Stomach (tissue), 19 donors: ENCODE measurements around the gene SYCP2L. TPM values are rescaled to one million over a fixed set of nuclear protein-coding genes. Genes with fewer than 3 reads are reported as not detected.

Experiments
- DNase-seq, 2 donors: peaks; one replicate each; pipeline versions ENCODE4 v3.0.0 to v3.0.0-alpha.2; 2013 to 2019
- H3K27ac ChIP-seq, 5 donors: fragments of 200-600 bp in 4 of 5; sonication (generic) in 4 of 5; one replicate each; pipeline ENCODE4 v1.5.1; 2013 to 2019; ENCODE audit warnings: mild to moderate bottlenecking in 1 of 5, moderate library complexity in 1 of 5
- H3K27me3 ChIP-seq, 3 donors: fragments of 200-600 bp; sonication (generic); one replicate each; pipeline ENCODE4 v1.5.1; 2017 to 2019; ENCODE audit warnings: mixed run types in 1 of 3
- H3K36me3 ChIP-seq, 4 donors: fragments of 200-600 bp; sonication (generic); 1 replicate in 3 of 4; 2 replicates in 1 of 4; pipeline ENCODE4 v1.5.1; 2016 to 2019
- H3K4me1 ChIP-seq, 4 donors: fragments of 200-600 bp; sonication (generic); one replicate each; pipeline ENCODE4 v1.5.1; 2016 to 2019
- H3K4me3 ChIP-seq, 4 donors: fragments of 200-600 bp; sonication (generic) in 3 of 4; one replicate each; pipeline ENCODE4 v1.5.1; 2016 to 2019; ENCODE audit warnings: mild to moderate bottlenecking in 1 of 4
- H3K9me3 ChIP-seq, 4 donors: fragments of 200-600 bp; sonication (generic); one replicate each; pipeline ENCODE4 v1.5.1; 2016 to 2019
- EP300 ChIP-seq: sonication (generic); formaldehyde crosslinking; IDR thresholded peaks from one replicate; pipeline ENCODE4 v1.6.1; 2017; ENCODE audit warnings: antibody characterized with exemption
- POLR2A ChIP-seq, 4 donors: fragments of 450-650 bp; IDR thresholded peaks; one replicate each; pipeline ENCODE4 v1.6.1; 2016; ENCODE audit warnings: antibody characterized with exemption in 4 of 4, control low read depth in 2 of 4, mild to moderate bottlenecking in 1 of 4, moderate library complexity in 1 of 4
- POLR2AphosphoS5 ChIP-seq, 3 donors: sonication (generic); formaldehyde crosslinking; IDR thresholded peaks; one replicate each; pipeline ENCODE4 v1.6.1; 2016; ENCODE audit warnings: antibody characterized with exemption in 3 of 3
- WGBS, 5 donors: extraction: QIAGEN DNeasy Blood & Tissue Kit in 3 of 5; methylation state at CpG; one replicate each; pipeline versions ENCODE4 v1.1.5 to v1.1.7; 2013 to 2018; 5-methylcytosine and 5-hydroxymethylcytosine counted together
- intact Hi-C: fragments of 100-400 bp; cut with DNase I; formaldehyde crosslinking; loops from one replicate; pipeline ENCODE4 v1.15.1; 2023; ENCODE audit warnings: low total_unique reads
- long read RNA-seq, 10 donors: transcript quantifications; one replicate each; lab custom pipeline, GENCODE V29; 2026
- polyA plus RNA-seq, 3 donors: library from polyadenylated mRNA; stranded (reverse); fragments of 200-250 nt; gene quantifications; one replicate each; pipeline ENCODE4 v1.2.3, GENCODE V29; 2013
- total RNA-seq, 5 donors: library from RNA; depleted of rRNA; stranded (reverse); fragments of >200 nt; gene quantifications; one replicate each; pipeline versions ENCODE4 v1.1.0 to v1.2.3, GENCODE V29; 2014 to 2016
- TF ChIP-seq, protein P1 (sequence below), 7 experiments: fragments of 450-650 bp in 4 of 7; fragments of 200-600 bp in 3 of 7; sonication (generic) in 3 of 7; IDR thresholded peaks; one replicate each; pipeline ENCODE4 v1.5.1; 2016 to 2019; ENCODE audit warnings: antibody characterized with exemption in 7 of 7, control low read depth in 2 of 7, mild to moderate bottlenecking in 1 of 7
- donor health status: healthy with polysubstance abuse.
- donor health status: Bipolar disorder and iron deficiency.
- donor health status: healthy.

The SYCP2L gene
- 1 to 10 TPM in 1 of 5 donors, under 1 TPM in 1, not detected in 3; 0.58 to 2.6 TPM for total RNA-seq
- polyA plus RNA-seq, result under 1 TPM in 1 of 3 donors, not detected in 2; 0.15 TPM
- long read RNA-seq, donor 1, result 0 reads
- long read RNA-seq, donor 2, result 0 reads
- long read RNA-seq, donor 3, result 0 reads
- long read RNA-seq, donor 4, result 0 reads
- long read RNA-seq, donor 5, result 0 reads
- long read RNA-seq, donor 6, result 0 reads
- long read RNA-seq, donor 7, result 0 reads
- long read RNA-seq, donor 8, result 0 reads
- long read RNA-seq, donor 9, result 0 reads
- long read RNA-seq, donor 10, result 0 reads

DNA sequence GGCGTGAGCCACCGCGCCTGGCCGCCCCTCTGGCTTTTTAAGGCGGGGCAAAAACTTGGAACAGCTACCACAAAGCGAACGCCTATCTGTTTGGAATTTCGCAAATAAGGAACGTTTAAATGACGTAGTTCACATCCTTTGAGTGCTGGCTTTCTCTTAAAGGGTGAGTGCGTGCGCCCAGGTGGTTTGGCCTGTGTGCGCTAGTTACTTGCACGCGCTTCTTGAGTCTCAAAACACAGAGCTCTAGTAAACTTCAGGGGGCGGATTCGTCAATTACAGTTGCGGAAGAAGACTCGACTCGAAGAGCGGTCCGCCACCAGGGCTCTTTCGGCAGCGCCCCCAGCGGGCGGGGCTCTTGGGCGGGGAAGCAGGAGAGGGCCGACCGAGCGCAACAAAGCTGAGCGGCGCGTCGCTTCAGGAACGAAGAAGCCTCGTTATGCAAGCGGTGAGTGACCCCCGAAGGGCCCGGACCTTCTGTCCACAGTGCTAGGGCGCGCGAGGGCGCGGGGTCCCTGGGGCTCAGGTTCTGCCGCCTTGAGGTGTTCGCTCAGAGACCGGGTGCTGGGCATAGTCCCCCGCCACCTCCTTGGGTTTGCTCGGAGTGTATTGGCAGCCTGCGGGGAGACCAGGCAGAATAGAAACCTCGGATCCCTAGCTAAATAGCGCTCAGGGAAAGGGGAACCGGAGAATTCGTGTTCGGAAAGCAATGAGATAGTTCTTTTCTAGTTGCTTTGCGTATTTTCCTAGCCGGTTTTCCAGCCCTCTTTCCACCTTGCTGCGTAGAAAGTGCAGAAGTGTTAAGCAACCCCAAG, at the start of gene SYCP2L:
Gene SYCP2L, plus strand, starts transcription at position 362 of the 812 bp plus-strand sequence. Its CDS starts 75 bp downstream, at position 437.
- peak in 1 of 2 donors; percentile 78 for DNase-seq

DNA sequence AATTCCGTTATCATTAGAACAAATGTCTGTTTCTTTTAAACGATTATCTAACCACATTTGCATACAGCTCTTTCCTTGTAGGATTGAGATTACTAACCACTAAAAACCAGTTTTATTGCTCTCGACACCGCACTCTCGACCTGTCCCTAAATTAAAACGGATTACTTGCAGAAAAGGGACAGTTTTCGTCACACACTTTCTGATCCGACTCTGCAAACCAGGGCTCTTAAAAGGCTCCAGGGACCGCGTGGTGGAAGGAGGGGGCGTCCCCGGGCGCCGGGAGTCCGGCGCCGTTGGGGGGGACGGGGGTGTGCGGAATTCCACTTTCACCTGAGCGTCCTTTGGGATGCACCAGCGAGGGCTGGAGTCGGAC, 49.2 kb upstream of the SYCP2L start:
- WGBS, 5 donors, result 0 to 2% (median 1%) methylated on average over 18 to 22 of the region's 22 CpGs
- Histone ChIP-seq H3K36me3 (no peaks in the 10 kb centered on the region), H3K27me3 (peaks cover 0 to 38% (median 24%) of the 10 kb centered on the region in 3 donors), H3K4me3 (peak overlapping the region; percentile 62 to 79 (median 68)), H3K9me3 (peaks cover 0 to 5% (median 2%) of the 10 kb centered on the region in 4 donors), H3K4me1 (peaks cover 14 to 27% (median 20%) of the 10 kb centered on the region in 4 donors), H3K27ac (peak overlapping the region; percentile 45 to 84 (median 70))
- no peak for TF ChIP-seq POLR2A (IDR thresholded peaks at IDR 0.05)
- TF ChIP-seq, protein P1, sequence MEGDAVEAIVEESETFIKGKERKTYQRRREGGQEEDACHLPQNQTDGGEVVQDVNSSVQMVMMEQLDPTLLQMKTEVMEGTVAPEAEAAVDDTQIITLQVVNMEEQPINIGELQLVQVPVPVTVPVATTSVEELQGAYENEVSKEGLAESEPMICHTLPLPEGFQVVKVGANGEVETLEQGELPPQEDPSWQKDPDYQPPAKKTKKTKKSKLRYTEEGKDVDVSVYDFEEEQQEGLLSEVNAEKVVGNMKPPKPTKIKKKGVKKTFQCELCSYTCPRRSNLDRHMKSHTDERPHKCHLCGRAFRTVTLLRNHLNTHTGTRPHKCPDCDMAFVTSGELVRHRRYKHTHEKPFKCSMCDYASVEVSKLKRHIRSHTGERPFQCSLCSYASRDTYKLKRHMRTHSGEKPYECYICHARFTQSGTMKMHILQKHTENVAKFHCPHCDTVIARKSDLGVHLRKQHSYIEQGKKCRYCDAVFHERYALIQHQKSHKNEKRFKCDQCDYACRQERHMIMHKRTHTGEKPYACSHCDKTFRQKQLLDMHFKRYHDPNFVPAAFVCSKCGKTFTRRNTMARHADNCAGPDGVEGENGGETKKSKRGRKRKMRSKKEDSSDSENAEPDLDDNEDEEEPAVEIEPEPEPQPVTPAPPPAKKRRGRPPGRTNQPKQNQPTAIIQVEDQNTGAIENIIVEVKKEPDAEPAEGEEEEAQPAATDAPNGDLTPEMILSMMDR (IDR thresholded peaks at IDR 0.05), result no peak
- no peak for TF ChIP-seq POLR2AphosphoS5 (IDR thresholded peaks at IDR 0.05)
- DNase-seq, result no peak
- intact Hi-C loops, result no loop called here

More for the DNA sequence above, at the start of gene SYCP2L:
- Histone ChIP-seq H3K27me3 (peaks cover 9 to 72% (median 50%) of the 10 kb centered on the region in 3 donors), H3K9me3 (peaks cover 0 to 13% (median 2%) of the 10 kb centered on the region in 4 donors), H3K27ac (no peak within 1 kb of the TSS), H3K4me3 (peak within 1 kb of the TSS; percentile 9 to 45 (median 37)), H3K36me3 (no peaks in the 10 kb centered on the region), H3K4me1 (peaks cover 7 to 38% (median 27%) of the 10 kb centered on the region in 4 donors)
- TF ChIP-seq POLR2AphosphoS5 (IDR thresholded peaks at IDR 0.05), result no peak
- no peak for TF ChIP-seq POLR2A (IDR thresholded peaks at IDR 0.05)
- TF ChIP-seq, protein P1 (IDR thresholded peaks at IDR 0.05), result no peak
- TF ChIP-seq EP300, result no peak
- intact Hi-C loops, result no loop called here
- WGBS, 5 donors, result 3 to 6% (median 4%) methylated on average over 41 to 58 of the region's 58 CpGs

DNA sequence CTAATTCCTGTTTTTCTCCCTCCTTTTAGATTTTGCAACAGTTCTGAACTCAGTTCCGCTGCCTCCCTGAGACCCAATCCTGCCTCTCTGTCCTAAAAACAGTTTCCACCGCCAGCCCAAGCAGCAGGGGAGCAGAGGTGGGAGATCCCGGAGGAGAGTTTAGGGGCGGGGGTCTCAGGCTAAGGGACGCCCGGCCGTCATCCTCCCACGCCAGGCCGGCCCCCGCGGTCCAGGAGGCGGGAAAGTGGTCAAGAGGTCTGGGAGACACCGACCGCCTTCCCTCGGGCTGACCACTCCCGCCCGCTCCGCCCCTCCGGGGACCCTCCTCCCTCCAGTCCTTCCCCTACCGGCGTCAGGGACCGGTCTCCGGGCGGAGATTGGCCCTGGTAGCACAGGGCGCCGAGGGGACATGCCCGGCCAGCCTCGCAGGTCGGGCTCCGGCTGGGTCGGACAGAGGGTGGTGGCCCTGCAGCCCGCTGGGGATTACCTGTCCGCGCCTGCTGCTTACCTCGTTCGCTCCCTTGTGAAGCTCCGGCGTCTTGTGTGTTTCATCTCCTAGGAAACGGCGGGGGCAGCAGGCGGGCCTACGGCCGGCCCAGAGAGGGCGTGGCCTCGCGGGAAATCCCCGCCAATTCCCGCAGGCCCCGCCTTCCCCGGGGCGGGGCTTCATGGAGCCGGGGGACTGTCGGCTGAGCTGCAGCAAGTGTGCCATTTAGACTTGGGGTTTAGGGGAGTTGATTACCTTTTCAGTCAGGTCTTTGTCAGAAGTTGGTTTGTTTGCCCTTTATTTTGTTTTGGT, 48.7 kb upstream of the SYCP2L start, which contains the start of gene MAK:
Gene MAK, minus strand, starts transcription at position 545 of the 799 bp plus-strand sequence. CDS start 7,891 bp downstream, outside the sequence.
- DNase-seq, result peak; percentile 88 to 97
- peaks cover 0 to 5% (median 2%) of the 10 kb centered on the region in 4 donors for H3K9me3 ChIP-seq
- WGBS, 5 donors, result 0 to 1% (median 0%) methylated on average over 20 to 53 of the region's 53 CpGs
- peak within 1 kb of the TSS; percentile 45 to 84 (median 70) for H3K27ac ChIP-seq
- peaks cover 0 to 38% (median 24%) of the 10 kb centered on the region in 3 donors for H3K27me3 ChIP-seq
- H3K36me3 ChIP-seq, result no peaks in the 10 kb centered on the region
- peak within 1 kb of the TSS; percentile 62 to 79 (median 68) for H3K4me3 ChIP-seq
- TF ChIP-seq POLR2AphosphoS5 (IDR thresholded peaks at IDR 0.05) (peak in 2 of 3 donors; percentile 4 to 57), EP300 (no peak), POLR2A (IDR thresholded peaks at IDR 0.05) (no peak)
- TF ChIP-seq, protein P1 (IDR thresholded peaks at IDR 0.05), result no peak
- intact Hi-C loops, result no loop called here
- H3K4me1 ChIP-seq, result peaks cover 14 to 27% (median 20%) of the 10 kb centered on the region in 4 donors
